Sigmoid colon (tissue), 4 donors: ENCODE data around the gene THEMIS.

Source experiments
- POLR2AphosphoS5 ChIP-seq, 4 donors: sonication (generic); formaldehyde crosslinking; IDR thresholded peaks; one replicate each; pipeline ENCODE4 v1.6.1; 2017; ENCODE audit warnings: antibody characterized with exemption in 4 of 4
- TF ChIP-seq, protein P1 (sequence below), 4 experiments: fragments of 450-650 bp in 3 of 4; fragments of 200-600 bp in 1 of 4; IDR thresholded peaks; one replicate each; pipeline ENCODE4 v1.5.1; 2016 to 2019; ENCODE audit warnings: antibody characterized with exemption in 4 of 4, mild to moderate bottlenecking in 3 of 4, moderate library complexity in 2 of 4

DNA sequence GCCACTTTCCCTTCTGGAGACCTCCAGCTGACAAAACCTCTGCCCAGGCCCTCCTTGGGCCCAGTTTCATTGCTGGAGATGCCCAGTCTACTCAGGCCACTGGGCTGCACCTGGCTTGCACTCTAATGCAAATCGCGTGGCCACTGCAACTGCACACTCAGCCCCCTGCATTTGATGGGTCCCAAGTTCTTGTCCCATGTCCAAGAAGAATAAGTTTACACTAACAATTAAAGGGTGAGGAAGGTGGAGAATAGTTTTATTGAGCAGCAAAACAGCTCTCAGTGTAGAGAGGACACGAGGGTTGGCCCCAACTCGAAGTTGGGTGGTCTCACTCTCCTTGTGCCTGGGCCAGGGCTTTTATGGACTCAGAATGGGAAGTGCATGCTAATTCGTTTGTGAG lies 31.9 kb upstream of the THEMIS start:
- TF ChIP-seq, protein P1, sequence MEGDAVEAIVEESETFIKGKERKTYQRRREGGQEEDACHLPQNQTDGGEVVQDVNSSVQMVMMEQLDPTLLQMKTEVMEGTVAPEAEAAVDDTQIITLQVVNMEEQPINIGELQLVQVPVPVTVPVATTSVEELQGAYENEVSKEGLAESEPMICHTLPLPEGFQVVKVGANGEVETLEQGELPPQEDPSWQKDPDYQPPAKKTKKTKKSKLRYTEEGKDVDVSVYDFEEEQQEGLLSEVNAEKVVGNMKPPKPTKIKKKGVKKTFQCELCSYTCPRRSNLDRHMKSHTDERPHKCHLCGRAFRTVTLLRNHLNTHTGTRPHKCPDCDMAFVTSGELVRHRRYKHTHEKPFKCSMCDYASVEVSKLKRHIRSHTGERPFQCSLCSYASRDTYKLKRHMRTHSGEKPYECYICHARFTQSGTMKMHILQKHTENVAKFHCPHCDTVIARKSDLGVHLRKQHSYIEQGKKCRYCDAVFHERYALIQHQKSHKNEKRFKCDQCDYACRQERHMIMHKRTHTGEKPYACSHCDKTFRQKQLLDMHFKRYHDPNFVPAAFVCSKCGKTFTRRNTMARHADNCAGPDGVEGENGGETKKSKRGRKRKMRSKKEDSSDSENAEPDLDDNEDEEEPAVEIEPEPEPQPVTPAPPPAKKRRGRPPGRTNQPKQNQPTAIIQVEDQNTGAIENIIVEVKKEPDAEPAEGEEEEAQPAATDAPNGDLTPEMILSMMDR (IDR thresholded peaks at IDR 0.05) = no peak
- no peak for TF ChIP-seq POLR2AphosphoS5 (IDR thresholded peaks at IDR 0.05)
